GM12864 (cell line): Measurements from ENCODE around the gene ARRDC2.

ENCODE experiments used
- DNase-seq: peaks from one replicate; pipeline ENCODE4 v3.0.0-alpha.2; 2011; ENCODE audit warnings: low read depth
- H3K4me3 ChIP-seq: 2 replicates; pipeline ENCODE4 v1.5.1; 2011; ENCODE audit warnings: mild to moderate bottlenecking, low read depth, low read length, control low read depth
- CTCF ChIP-seq: IDR thresholded peaks from 2 replicates; pipeline ENCODE4 v1.5.1; 2011; ENCODE audit warnings: low read depth, mild to moderate bottlenecking, moderate library complexity, low read length, control low read depth, inconsistent platforms; ENCODE audit errors: missing control alignments

ARRDC2 gene

GRCh38 chr19:18007917-18008673 is at the start of gene ARRDC2:
TSS of gene ARRDC2 (plus strand) at chr19:18008170. CDS start at chr19:18008311, 141 bp downstream.
- DNase-seq = peak; percentile 57
- no peak for TF ChIP-seq CTCF
- peak within 1 kb of the TSS; percentile 52 for H3K4me3 ChIP-seq

- no peak overlapping the region for H3K4me3 ChIP-seq
- no peak for TF ChIP-seq CTCF
- no peak for DNase-seq
Measured at GRCh38 chr19:17963936-17964691, 43.9 kb upstream of the ARRDC2 start.

- no peak for TF ChIP-seq CTCF
- DNase-seq = no peak
- no peak overlapping the region for H3K4me3 ChIP-seq
Measured at GRCh38 chr19:17965370-17966128, 42.4 kb upstream of the ARRDC2 start.

- no peak for DNase-seq
- TF ChIP-seq CTCF = no peak
- H3K4me3 ChIP-seq = no peak overlapping the region
Measured at GRCh38 chr19:17966129-17966483, 41.9 kb upstream of the ARRDC2 start.

GRCh38 chr19:17966550-17967256 is 41.3 kb upstream of the ARRDC2 start, which contains the start of gene KCNN1:
TSS of gene KCNN1 (plus strand) at chr19:17967107. CDS start at chr19:17973889, 6,782 bp downstream.
- no peak within 1 kb of the TSS for H3K4me3 ChIP-seq

More at GRCh38 chr19:17966550-17967256, 41.3 kb upstream of the ARRDC2 start, which contains the start of gene KCNN1:
- no peak for DNase-seq
- TF ChIP-seq CTCF = no peak
